Astrocyte (in vitro differentiated cells and primary cell): ENCODE measurements around the gene TBC1D19. TPM values are rescaled to one million over a fixed set of nuclear protein-coding genes. Genes with fewer than 3 reads are reported as not detected.

Source experiments
- DNase-seq: peaks from one replicate; pipeline ENCODE4 v3.0.0-alpha.2; 2010; ENCODE audit warnings: low read depth
- FAIRE-seq: peaks from 2 replicates; lab custom pipeline; 2011; peaks lifted over from hg19 to GRCh38; lab: Jason Lieb, UNC
- H2AFZ ChIP-seq: 2 replicates; pipeline ENCODE4 v1.6.0; 2012; ENCODE audit warnings: low read depth, low read length, inconsistent platforms
- H3K27ac ChIP-seq: 2 replicates; pipeline ENCODE4 v1.5.1; 2011; ENCODE audit warnings: low read depth, low read length, inconsistent platforms
- H3K27me3 ChIP-seq: 2 replicates; pipeline ENCODE4 v1.6.0; 2011; ENCODE audit warnings: low read length, inconsistent platforms; ENCODE audit not compliant: insufficient read depth
- H3K36me3 ChIP-seq: 2 replicates; pipeline ENCODE4 v1.5.1; 2011; ENCODE audit warnings: low read length, inconsistent platforms; ENCODE audit not compliant: insufficient read depth
- H3K4me1 ChIP-seq: 2 replicates; pipeline ENCODE4 v1.5.1; 2011; ENCODE audit warnings: low read length, inconsistent platforms; ENCODE audit not compliant: insufficient read depth
- H3K4me2 ChIP-seq: 2 replicates; pipeline ENCODE4 v1.6.0; 2012; ENCODE audit warnings: low read length, inconsistent platforms
- H3K4me3 ChIP-seq: 2 replicates; pipeline ENCODE4 v1.5.1; 2011; ENCODE audit warnings: low read depth, mild to moderate bottlenecking, low read length, inconsistent platforms; ENCODE audit not compliant: insufficient read depth
- H3K79me2 ChIP-seq: 2 replicates; pipeline ENCODE4 v1.6.0; 2012; ENCODE audit warnings: mild to moderate bottlenecking, low read length, inconsistent platforms; ENCODE audit not compliant: insufficient read depth
- H3K9ac ChIP-seq: 2 replicates; pipeline ENCODE4 v1.6.0; 2012; ENCODE audit warnings: mild to moderate bottlenecking, low read length, inconsistent platforms
- H3K9me3 ChIP-seq: 2 replicates; pipeline ENCODE4 v1.5.1; 2012; ENCODE audit warnings: low read depth, mild to moderate bottlenecking, low read length, inconsistent platforms; ENCODE audit not compliant: insufficient read depth
- H4K20me1 ChIP-seq: 2 replicates; pipeline ENCODE4 v1.6.0; 2012; ENCODE audit warnings: low read length, inconsistent platforms; ENCODE audit not compliant: insufficient read depth
- H3K27ac Mint-ChIP-seq: one replicate; pipeline ENCODE4 v1.8.0; 2021; ENCODE audit warnings: mild to moderate bottlenecking, mixed read lengths; ENCODE audit not compliant: unreplicated experiment
- H3K27me3 Mint-ChIP-seq: one replicate; pipeline ENCODE4 v1.8.0; 2021; ENCODE audit warnings: low read depth, mixed read lengths; ENCODE audit not compliant: unreplicated experiment
- H3K36me3 Mint-ChIP-seq: one replicate; pipeline ENCODE4 v1.8.0; 2021; ENCODE audit warnings: low read depth, mixed read lengths; ENCODE audit not compliant: unreplicated experiment
- H3K4me1 Mint-ChIP-seq: one replicate; pipeline ENCODE4 v1.8.0; 2021; ENCODE audit warnings: low read depth, mixed read lengths; ENCODE audit not compliant: unreplicated experiment
- H3K4me3 Mint-ChIP-seq: one replicate; pipeline ENCODE4 v1.8.0; 2021; ENCODE audit warnings: mild to moderate bottlenecking, moderate library complexity, mixed read lengths; ENCODE audit not compliant: unreplicated experiment
- H3K9me3 Mint-ChIP-seq: one replicate; pipeline ENCODE4 v1.8.0; 2021; ENCODE audit warnings: mild to moderate bottlenecking, mixed read lengths; ENCODE audit not compliant: unreplicated experiment
- CTCF ChIP-seq: IDR thresholded peaks from 2 replicates; pipeline ENCODE4 v1.5.1; 2011; ENCODE audit warnings: low read depth, mild to moderate bottlenecking, inconsistent platforms, low read length, moderate library complexity; ENCODE audit not compliant: insufficient read depth
- EZH2 ChIP-seq: IDR thresholded peaks from 2 replicates; pipeline ENCODE4 v1.6.1; 2012; ENCODE audit warnings: mild to moderate bottlenecking, low read length, inconsistent platforms; ENCODE audit not compliant: insufficient read depth
- total RNA-seq: library from RNA; stranded (reverse); gene quantifications from 2 replicates; pipeline ENCODE4 v1.2.1, GENCODE V29; 2021

Gene TBC1D19
- total RNA-seq, 1 donor from 2014 or later: 10.5 TPM

- no peaks in the 10 kb centered on the region for H4K20me1 ChIP-seq
- Mint-ChIP-seq H3K27me3 (no peaks in the 10 kb centered on the region), H3K36me3 (peaks cover 14% of the 10 kb centered on the region), H3K4me3 (no peak overlapping the region), H3K4me1 (peaks cover 6% of the 10 kb centered on the region), H3K27ac (no peak overlapping the region), H3K9me3 (peaks cover 1% of the 10 kb centered on the region)
- H3K27ac ChIP-seq: no peak overlapping the region
- no peaks in the 10 kb centered on the region for H3K27me3 ChIP-seq
- H3K9me3 ChIP-seq: no peaks in the 10 kb centered on the region
- H3K36me3 ChIP-seq: peaks cover 2% of the 10 kb centered on the region
- H3K4me2 ChIP-seq: no peak overlapping the region
- H3K4me3 ChIP-seq: no peak overlapping the region
- no peaks in the 10 kb centered on the region for H3K79me2 ChIP-seq
- TF ChIP-seq CTCF (no peak), EZH2 (no peak)
- no peak overlapping the region for H2AFZ ChIP-seq
- DNase-seq: peak; percentile 52
- no peak overlapping the region for H3K9ac ChIP-seq
- no peak for FAIRE-seq
- H3K4me1 ChIP-seq: no peaks in the 10 kb centered on the region
These were observed 181.6 kb downstream of the TBC1D19 start for GRCh38 chr4:26765515-26765914.

- H3K4me1 ChIP-seq: no peaks in the 10 kb centered on the region
- FAIRE-seq: no peak
- H3K9ac ChIP-seq: no peak overlapping the region
- Mint-ChIP-seq H3K4me3 (no peak overlapping the region), H3K4me1 (peaks cover 6% of the 10 kb centered on the region), H3K36me3 (peaks cover 14% of the 10 kb centered on the region), H3K27ac (no peak overlapping the region), H3K27me3 (no peaks in the 10 kb centered on the region), H3K9me3 (peaks cover 1% of the 10 kb centered on the region)
- no peaks in the 10 kb centered on the region for H3K27me3 ChIP-seq
- no peaks in the 10 kb centered on the region for H3K9me3 ChIP-seq
- no peaks in the 10 kb centered on the region for H4K20me1 ChIP-seq
- no peak overlapping the region for H2AFZ ChIP-seq
- no peak for DNase-seq
- H3K4me2 ChIP-seq: no peak overlapping the region
- H3K4me3 ChIP-seq: no peak overlapping the region
- TF ChIP-seq EZH2: no peak
- TF ChIP-seq CTCF: no peak
- peaks cover 2% of the 10 kb centered on the region for H3K36me3 ChIP-seq
- H3K79me2 ChIP-seq: no peaks in the 10 kb centered on the region
- H3K27ac ChIP-seq: no peak overlapping the region
These were observed 182.3 kb downstream of the TBC1D19 start for GRCh38 chr4:26766141-26766540.

DNA sequence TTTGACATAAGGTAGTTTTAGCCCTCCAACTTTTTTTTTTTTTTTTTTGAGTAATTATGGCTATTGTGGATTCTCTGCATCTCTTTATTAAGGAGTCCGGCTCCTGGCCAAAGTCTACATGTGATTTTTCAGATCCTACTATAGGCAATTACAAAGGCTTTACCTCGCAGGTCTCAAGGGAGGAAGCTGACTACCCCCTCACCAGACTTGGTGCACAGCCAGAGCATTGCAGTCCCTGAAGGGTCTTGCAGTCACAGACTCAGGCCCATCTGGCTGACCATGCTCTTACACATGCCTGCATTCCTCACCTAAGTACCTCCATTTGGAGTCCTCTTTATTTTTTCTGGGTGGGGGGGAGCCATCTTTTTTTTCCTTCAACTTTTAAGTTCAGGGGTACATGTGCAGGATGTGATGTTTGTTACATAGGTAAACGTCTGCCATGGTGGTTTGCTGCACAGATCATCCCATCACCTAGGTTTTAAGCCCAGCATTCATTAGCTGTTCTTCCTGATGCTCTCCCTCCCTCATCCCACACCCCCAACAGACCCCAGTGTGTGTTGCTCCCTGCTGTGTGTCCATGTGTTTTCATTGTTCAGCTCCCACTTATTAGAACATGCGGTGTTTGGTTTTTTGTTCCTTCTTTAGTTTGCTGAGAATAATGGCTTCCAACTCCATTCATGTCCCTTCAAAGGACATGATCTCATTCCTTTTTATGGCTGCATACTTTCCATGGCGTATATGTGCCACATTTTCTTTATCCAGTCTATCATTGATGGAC, 188.4 kb downstream of the TBC1D19 start:
- FAIRE-seq (no peak), DNase-seq (no peak)
- no peaks in the 10 kb centered on the region for H3K79me2 ChIP-seq
- no peaks in the 10 kb centered on the region for H4K20me1 ChIP-seq
- no peak overlapping the region for H2AFZ ChIP-seq
- Mint-ChIP-seq H3K4me1 (no peaks in the 10 kb centered on the region), H3K27ac (no peak overlapping the region), H3K9me3 (no peaks in the 10 kb centered on the region), H3K27me3 (no peaks in the 10 kb centered on the region), H3K4me3 (no peak overlapping the region), H3K36me3 (peaks cover 7% of the 10 kb centered on the region)
- no peak for TF ChIP-seq CTCF
- no peak overlapping the region for H3K27ac ChIP-seq
- H3K4me3 ChIP-seq: no peak overlapping the region
- H3K4me1 ChIP-seq: no peaks in the 10 kb centered on the region
- no peaks in the 10 kb centered on the region for H3K27me3 ChIP-seq
- H3K9me3 ChIP-seq: no peaks in the 10 kb centered on the region
- H3K36me3 ChIP-seq: peaks cover 5% of the 10 kb centered on the region
- H3K9ac ChIP-seq: no peak overlapping the region
- no peak overlapping the region for H3K4me2 ChIP-seq
